HFFc6 (cell line): ENCODE data around the gene ZW10. TPM values are rescaled to one million over a fixed set of nuclear protein-coding genes. Genes with fewer than 3 reads are reported as not detected.
A peak's percentile ranks its signal among the peaks of the same experiment; 100 is the strongest.

Experiments used
- DNase-seq: peaks from one replicate; pipeline ENCODE4 v3.0.0-alpha.2; 2018
- H3K27ac Mint-ChIP-seq: 2 replicates; pipeline ENCODE4 v1.8.0; 2020; ENCODE audit warnings: mild to moderate bottlenecking, mixed read lengths
- H3K27me3 Mint-ChIP-seq: 2 replicates; pipeline ENCODE4 v1.8.0; 2021; ENCODE audit warnings: mild to moderate bottlenecking, moderate library complexity, mixed read lengths; ENCODE audit not compliant: insufficient read depth
- H3K36me3 Mint-ChIP-seq: 2 replicates; pipeline ENCODE4 v1.8.0; 2021; ENCODE audit warnings: low read depth, mixed read lengths
- H3K4me1 Mint-ChIP-seq: 2 replicates; pipeline ENCODE4 v1.8.0; 2020; ENCODE audit warnings: low read depth, mixed read lengths
- H3K4me3 Mint-ChIP-seq: 2 replicates; pipeline ENCODE4 v1.8.0; 2020; ENCODE audit warnings: mild to moderate bottlenecking, moderate library complexity, mixed read lengths
- H3K9me3 Mint-ChIP-seq: 2 replicates; pipeline ENCODE4 v1.8.0; 2020; ENCODE audit warnings: mild to moderate bottlenecking, mixed read lengths
- CTCF ChIP-seq: fragments of 200-600 bp; sonication (generic); IDR thresholded peaks from 2 replicates; pipeline ENCODE4 v1.5.0; 2021; ENCODE audit warnings: antibody characterized with exemption, mild to moderate bottlenecking
- total RNA-seq, 6 experiments: library from RNA; stranded (reverse); fragmentation: NEBNext Ultra II Directional; extraction: Animal tissue kit (Norgen Biotek cat#: 25700); gene quantifications; 2 replicates in 1 of 6; 3 replicates in 5 of 6; pipeline ENCODE4 v1.2.3, GENCODE V29; 2021

The ZW10 gene
- total RNA-seq, 6 experiments from 2014 or later = 15.8 to 21.2 (median 18.1) TPM

GRCh38 chr11:113695207-113695606 is 78.3 kb downstream of the ZW10 start:
- peaks cover 3% of the 10 kb centered on the region for H3K27me3 Mint-ChIP-seq
- no peak for TF ChIP-seq CTCF
- H3K27ac Mint-ChIP-seq = no peak overlapping the region
- DNase-seq = no peak
- H3K36me3 Mint-ChIP-seq = no peaks in the 10 kb centered on the region
- peaks cover 3% of the 10 kb centered on the region; the same call in 1 of the 2 replicates for H3K9me3 Mint-ChIP-seq
- H3K4me3 Mint-ChIP-seq = no peak overlapping the region
- H3K4me1 Mint-ChIP-seq = peaks cover 5% of the 10 kb centered on the region; the same call in 1 of the 2 replicates

GRCh38 chr11:113694390-113694789 is 79.1 kb downstream of the ZW10 start:
- no peak overlapping the region for H3K4me3 Mint-ChIP-seq
- DNase-seq = no peak
- no peak overlapping the region for H3K27ac Mint-ChIP-seq
- H3K9me3 Mint-ChIP-seq = peaks cover 4% of the 10 kb centered on the region; the same call in 1 of the 2 replicates
- peaks cover 7% of the 10 kb centered on the region; the same call in 1 of the 2 replicates for H3K4me1 Mint-ChIP-seq
- H3K36me3 Mint-ChIP-seq = no peaks in the 10 kb centered on the region
- peaks cover 2% of the 10 kb centered on the region; the same call in 1 of the 2 replicates for H3K27me3 Mint-ChIP-seq
- no peak for TF ChIP-seq CTCF

- Mint-ChIP-seq H3K36me3 (no peaks in the 10 kb centered on the region), H3K4me1 (peaks cover 7% of the 10 kb centered on the region; the same call in 1 of the 2 replicates), H3K27me3 (peaks cover 2% of the 10 kb centered on the region; the same call in 1 of the 2 replicates), H3K4me3 (no peak overlapping the region), H3K27ac (no peak overlapping the region), H3K9me3 (peaks cover 4% of the 10 kb centered on the region; the same call in 1 of the 2 replicates)
- no peak for TF ChIP-seq CTCF
- DNase-seq = no peak
Measured at GRCh38 chr11:113693030-113693429, 80.5 kb downstream of the ZW10 start.

- H3K36me3 Mint-ChIP-seq = no peaks in the 10 kb centered on the region
- TF ChIP-seq CTCF = peak; percentile 61
- peak; percentile 21 for DNase-seq
- H3K27ac Mint-ChIP-seq = peak overlapping the region; percentile 75
- H3K4me3 Mint-ChIP-seq = no peak overlapping the region
- peaks cover 7% of the 10 kb centered on the region; the same call in 1 of the 2 replicates for H3K4me1 Mint-ChIP-seq
- H3K9me3 Mint-ChIP-seq = peaks cover 4% of the 10 kb centered on the region
- peaks cover 2% of the 10 kb centered on the region; the same call in 1 of the 2 replicates for H3K27me3 Mint-ChIP-seq
Measured at GRCh38 chr11:113690619-113691569, 82.6 kb downstream of the ZW10 start.

GRCh38 chr11:113689768-113690618 is 83.5 kb downstream of the ZW10 start:
- Mint-ChIP-seq H3K27ac (peak overlapping the region; percentile 75), H3K27me3 (peaks cover 2% of the 10 kb centered on the region; the same call in 1 of the 2 replicates), H3K4me3 (no peak overlapping the region), H3K9me3 (peaks cover 4% of the 10 kb centered on the region), H3K4me1 (peaks cover 7% of the 10 kb centered on the region; the same call in 1 of the 2 replicates), H3K36me3 (no peaks in the 10 kb centered on the region)
- DNase-seq = no peak
- TF ChIP-seq CTCF = no peak
